GM12878 (cell line): Measurements from ENCODE around the gene PCSK5.

Experiments
- CTCF ChIP-seq, 3 experiments: IDR thresholded peaks in 2 of 3; conservative IDR thresholded peaks in 1 of 3; 2 replicates each; pipeline ENCODE4 v1.5.1; 2011; ENCODE audit warnings: low read depth in 3 of 3, low read length in 3 of 3, mild to moderate bottlenecking in 3 of 3, control low read depth in 2 of 3, moderate library complexity in 2 of 3, inconsistent platforms in 1 of 3, mixed read lengths in 1 of 3; ENCODE audit not compliant: control insufficient read depth in 2 of 3, insufficient read depth in 1 of 3; ENCODE audit errors: extremely low read depth in 1 of 3
- KDM1A ChIP-seq: fragments of 200-600 bp; sonication (generic); IDR thresholded peaks from 2 replicates; pipeline ENCODE4 v1.6.1; 2016; ENCODE audit warnings: borderline replicate concordance
- SP1 ChIP-seq: IDR thresholded peaks from one replicate; pipeline ENCODE4 v1.6.1; 2011; ENCODE audit warnings: low read depth, low read length

DNA sequence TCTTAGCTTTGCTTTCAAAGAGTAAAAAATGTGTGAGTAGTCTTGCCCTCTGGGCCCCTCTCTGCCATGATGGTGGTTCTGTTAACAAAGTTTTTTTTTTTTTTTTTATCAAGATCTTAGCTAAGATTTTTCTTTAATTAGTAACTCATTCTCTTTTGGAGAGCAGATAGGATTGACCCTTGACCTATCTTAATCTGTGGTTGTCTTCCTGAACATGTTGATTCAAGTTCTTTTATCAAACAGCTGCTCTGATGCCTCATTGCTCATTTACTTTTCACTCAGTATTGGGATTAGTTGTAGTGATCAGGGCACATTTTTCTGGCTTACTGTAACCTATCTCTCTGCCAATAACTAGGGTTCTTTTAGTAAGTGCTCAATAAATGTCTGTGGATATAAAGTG lies 106.3 kb downstream of the PCSK5 start:
- TF ChIP-seq CTCF (IDR thresholded peaks at IDR 0.05 in 2 of 3, conservative IDR thresholded peaks at IDR 0.05 in 1 of 3; ENCODE audit: control insufficient read depth in 2 of 3, extremely low read depth in 1 of 3, insufficient read depth in 1 of 3, low read depth in 3 of 3, low read length in 3 of 3) (no peak), SP1 (no peak), KDM1A (no peak)
